ENCODE data around the gene KIF24.

DNA sequence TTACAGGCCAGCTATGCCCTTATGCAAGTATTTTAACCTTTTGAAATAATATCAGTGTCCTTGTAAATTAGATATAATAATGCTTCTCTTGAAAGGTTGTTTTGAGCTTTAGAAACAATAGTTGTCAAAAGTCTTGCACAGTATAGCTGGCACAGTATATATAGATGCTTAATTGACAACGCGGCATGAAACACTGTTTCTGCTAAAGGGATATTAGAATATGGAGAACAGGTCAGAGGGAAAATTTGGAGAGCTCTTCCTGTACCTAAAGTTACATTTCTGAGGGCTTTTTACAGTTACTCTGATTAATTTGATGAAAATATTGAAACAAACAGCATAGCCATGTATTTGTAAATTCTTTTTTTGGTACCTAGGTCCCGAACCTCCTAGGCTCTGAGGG, 4.8 kb upstream of the KIF24 start:
- TF ChIP-seq, protein P1, sequence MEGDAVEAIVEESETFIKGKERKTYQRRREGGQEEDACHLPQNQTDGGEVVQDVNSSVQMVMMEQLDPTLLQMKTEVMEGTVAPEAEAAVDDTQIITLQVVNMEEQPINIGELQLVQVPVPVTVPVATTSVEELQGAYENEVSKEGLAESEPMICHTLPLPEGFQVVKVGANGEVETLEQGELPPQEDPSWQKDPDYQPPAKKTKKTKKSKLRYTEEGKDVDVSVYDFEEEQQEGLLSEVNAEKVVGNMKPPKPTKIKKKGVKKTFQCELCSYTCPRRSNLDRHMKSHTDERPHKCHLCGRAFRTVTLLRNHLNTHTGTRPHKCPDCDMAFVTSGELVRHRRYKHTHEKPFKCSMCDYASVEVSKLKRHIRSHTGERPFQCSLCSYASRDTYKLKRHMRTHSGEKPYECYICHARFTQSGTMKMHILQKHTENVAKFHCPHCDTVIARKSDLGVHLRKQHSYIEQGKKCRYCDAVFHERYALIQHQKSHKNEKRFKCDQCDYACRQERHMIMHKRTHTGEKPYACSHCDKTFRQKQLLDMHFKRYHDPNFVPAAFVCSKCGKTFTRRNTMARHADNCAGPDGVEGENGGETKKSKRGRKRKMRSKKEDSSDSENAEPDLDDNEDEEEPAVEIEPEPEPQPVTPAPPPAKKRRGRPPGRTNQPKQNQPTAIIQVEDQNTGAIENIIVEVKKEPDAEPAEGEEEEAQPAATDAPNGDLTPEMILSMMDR (conservative IDR thresholded peaks at IDR 0.05), result no peak
- no peak for TF ChIP-seq ZFX (IDR thresholded peaks at IDR 0.05)

All from C4-2B (cell line).